GM12873 (cell line): Measurements from ENCODE around the gene CAPN9.

Source experiments
- CTCF ChIP-seq: IDR thresholded peaks from 2 replicates; pipeline ENCODE4 v1.5.1; 2012; ENCODE audit warnings: low read depth, mild to moderate bottlenecking, moderate library complexity, low read length, control low read depth; ENCODE audit not compliant: insufficient read depth; ENCODE audit errors: missing control alignments

The CAPN9 gene

GRCh38 chr1:230753191-230753585, 6.0 kb downstream of the CAPN9 start:
- TF ChIP-seq CTCF: no peak

- TF ChIP-seq CTCF: no peak
Measured at GRCh38 chr1:230753586-230754251, 6.5 kb downstream of the CAPN9 start.

- TF ChIP-seq CTCF: no peak
Measured at GRCh38 chr1:230754796-230755195, 7.6 kb downstream of the CAPN9 start.

DNA sequence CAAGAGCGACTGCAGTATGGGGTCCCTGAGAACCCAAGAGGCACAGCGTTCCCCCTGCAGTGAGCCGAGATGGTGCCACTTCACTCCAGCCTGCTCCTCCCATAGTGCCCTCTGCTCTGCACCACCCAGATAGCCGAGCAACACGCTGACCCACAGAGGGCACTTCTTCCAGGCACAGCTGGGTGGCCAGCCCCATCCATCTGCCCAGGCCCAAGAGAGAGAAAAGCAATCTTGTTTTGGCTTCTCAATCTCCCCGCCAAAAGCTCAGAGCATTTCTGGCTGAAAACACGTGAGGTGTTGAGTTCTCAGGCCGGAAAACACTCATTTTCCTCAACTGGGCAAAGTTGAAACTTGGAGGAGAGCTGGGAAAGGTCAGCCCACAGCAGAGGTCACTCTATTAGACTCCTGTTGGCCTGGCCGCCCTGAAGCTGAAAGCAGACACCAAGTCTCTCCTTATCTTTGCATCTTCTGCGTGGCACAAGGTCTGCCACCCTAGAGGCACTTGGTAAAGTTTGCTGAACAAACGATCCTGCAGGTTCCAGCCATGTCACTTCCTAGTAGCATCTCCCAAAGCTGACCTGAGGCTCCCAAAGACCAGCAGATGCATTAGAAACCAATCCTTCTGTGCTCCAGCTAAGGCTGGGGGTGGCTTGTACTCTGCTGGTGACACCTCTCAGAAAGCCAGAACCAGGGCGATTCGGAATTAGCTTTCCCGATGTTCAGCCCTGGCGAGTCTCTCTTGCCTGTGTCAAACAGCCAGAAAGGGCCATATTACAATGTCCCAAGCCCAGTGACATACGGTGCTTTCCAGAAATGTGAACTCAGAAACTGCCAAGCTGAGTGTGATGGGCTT, 10.9 kb downstream of the CAPN9 start:
- no peak for TF ChIP-seq CTCF

DNA sequence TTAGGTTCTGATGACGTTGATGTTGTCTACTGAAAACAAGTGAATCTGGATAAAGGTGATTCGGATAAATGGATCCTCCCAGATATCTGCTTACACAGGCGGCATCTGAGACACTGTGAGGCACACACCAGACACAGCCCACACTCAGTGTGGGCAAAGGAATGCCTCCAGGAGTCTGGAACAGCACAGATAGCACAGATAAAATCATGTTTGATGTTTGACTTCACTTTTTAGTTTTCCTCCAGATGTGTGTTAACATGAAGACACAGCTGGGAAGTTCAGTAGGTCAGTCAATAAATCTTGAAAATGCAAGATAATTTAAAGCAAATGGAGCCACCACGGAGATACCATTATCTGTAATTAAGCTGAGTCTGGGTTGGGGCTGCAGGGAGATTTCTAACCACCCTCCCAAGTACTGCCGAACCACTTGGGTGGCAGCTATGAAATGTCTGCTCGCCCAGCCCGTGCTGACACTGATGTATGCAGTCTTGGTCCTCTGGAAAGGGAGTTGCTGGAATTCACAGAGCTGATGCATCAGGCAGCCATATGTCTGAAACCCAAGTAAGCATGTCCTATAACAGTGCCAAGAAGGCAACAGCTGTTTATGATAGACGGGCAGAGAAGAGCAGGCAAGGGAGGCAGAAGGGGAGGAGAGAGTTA, 11.7 kb downstream of the CAPN9 start:
- no peak for TF ChIP-seq CTCF

DNA sequence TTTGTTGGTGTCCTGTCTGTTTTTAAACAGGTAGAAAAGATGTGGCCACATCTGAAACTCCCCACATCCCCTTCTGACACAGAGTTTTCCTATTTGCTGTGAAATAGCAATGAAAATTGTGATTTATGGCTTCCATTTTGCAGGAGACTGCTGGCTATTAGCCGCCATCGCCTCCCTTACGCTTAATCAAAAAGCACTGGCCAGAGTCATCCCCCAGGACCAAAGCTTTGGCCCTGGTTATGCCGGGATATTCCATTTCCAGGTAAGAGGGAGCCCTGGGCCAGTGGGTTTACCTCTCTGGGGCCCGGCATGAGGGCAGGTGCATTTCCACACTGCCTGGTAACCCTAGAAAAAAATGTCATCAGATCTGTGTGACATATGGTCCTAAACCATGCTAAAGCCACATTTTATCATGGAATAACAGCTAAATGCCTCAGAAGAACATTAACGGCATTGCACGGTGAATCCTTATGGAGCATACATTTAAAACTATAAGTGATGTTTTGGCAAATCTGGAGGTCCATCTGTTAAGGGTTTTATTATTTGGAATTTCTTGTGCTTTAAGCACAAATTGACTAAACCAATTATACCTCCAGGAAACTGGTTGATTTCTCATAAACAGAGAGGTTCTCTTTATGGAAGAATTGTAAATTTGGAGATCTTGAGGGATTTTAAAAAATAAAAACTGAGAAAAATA, 12.3 kb downstream of the CAPN9 start:
- no peak for TF ChIP-seq CTCF
